Muscle layer of duodenum (tissue), 2 donors: Measurements from ENCODE around the gene PYGM.
A peak's percentile ranks its signal among the peaks of the same experiment; 100 is the strongest.

Experiments
- H3K27ac ChIP-seq: one replicate; pipeline ENCODE4 v1.7.0; 2013; ENCODE audit warnings: mild to moderate bottlenecking, low read length
- H3K27me3 ChIP-seq: one replicate; pipeline ENCODE4 v1.7.0; 2013; ENCODE audit warnings: low read depth, mild to moderate bottlenecking, control low read depth, low read length
- H3K36me3 ChIP-seq, 2 donors: one replicate each; pipeline ENCODE4 v1.7.0; 2013; ENCODE audit warnings: low read length in 2 of 2, control low read depth in 1 of 2, mild to moderate bottlenecking in 1 of 2; ENCODE audit not compliant: insufficient read depth in 2 of 2, control insufficient read depth in 1 of 2
- H3K4me1 ChIP-seq, 2 donors: one replicate each; pipeline ENCODE4 v1.7.0; 2013; ENCODE audit warnings: low read length in 2 of 2, mild to moderate bottlenecking in 2 of 2, control low read depth in 1 of 2, moderate library complexity in 1 of 2; ENCODE audit not compliant: insufficient read depth in 2 of 2, control insufficient read depth in 1 of 2
- H3K4me3 ChIP-seq, 2 donors: one replicate each; pipeline ENCODE4 v1.7.0; 2013; ENCODE audit warnings: low read length in 2 of 2, low read depth in 1 of 2, mild to moderate bottlenecking in 1 of 2
- H3K9me3 ChIP-seq, 2 donors: one replicate each; pipeline ENCODE4 v1.7.0; 2013; ENCODE audit warnings: low read length in 2 of 2, control low read depth in 1 of 2, mild to moderate bottlenecking in 1 of 2; ENCODE audit not compliant: control insufficient read depth in 1 of 2
- donor health status: healthy.

The PYGM gene

GRCh38 chr11:64759722-64760719, at the start of gene PYGM:
PYGM (minus strand) TSS chr11:64759974; CDS start chr11:64759898, 76 bp downstream.
- Histone ChIP-seq H3K4me1 (peaks cover 30 to 60% of the 10 kb centered on the region in 2 donors), H3K27ac (no peak within 1 kb of the TSS)

GRCh38 chr11:64805481-64805880, 45.7 kb upstream of the PYGM start:
- Histone ChIP-seq H3K4me1 (peaks cover 10 to 40% of the 10 kb centered on the region in 2 donors), H3K27ac (no peak overlapping the region), H3K4me3 (no peak overlapping the region), H3K9me3 (no peaks in the 10 kb centered on the region), H3K27me3 (no peaks in the 10 kb centered on the region), H3K36me3 (peaks cover 2 to 27% of the 10 kb centered on the region in 2 donors)

More at GRCh38 chr11:64759722-64760719, at the start of gene PYGM:
- Histone ChIP-seq H3K9me3 (no peaks in the 10 kb centered on the region), H3K4me3 (peak within 1 kb of the TSS; percentile 33 to 52), H3K36me3 (peaks cover 22 to 27% of the 10 kb centered on the region in 2 donors), H3K27me3 (no peaks in the 10 kb centered on the region)

- peaks cover 2 to 27% of the 10 kb centered on the region in 2 donors for H3K36me3 ChIP-seq
- H3K4me1 ChIP-seq, result peaks cover 10 to 37% of the 10 kb centered on the region in 2 donors
- no peaks in the 10 kb centered on the region for H3K27me3 ChIP-seq
- no peak overlapping the region for H3K4me3 ChIP-seq
- peak overlapping the region; percentile 64 for H3K27ac ChIP-seq
- H3K9me3 ChIP-seq, result no peaks in the 10 kb centered on the region
Measured at GRCh38 chr11:64804346-64805210, 44.8 kb upstream of the PYGM start.

- Histone ChIP-seq H3K27me3 (no peaks in the 10 kb centered on the region), H3K9me3 (no peaks in the 10 kb centered on the region), H3K36me3 (peaks cover 2 to 28% of the 10 kb centered on the region in 2 donors), H3K27ac (peak overlapping the region; percentile 64), H3K4me3 (peak overlapping the region; percentile 68 to 76), H3K4me1 (peaks cover 5 to 30% of the 10 kb centered on the region in 2 donors)
Measured at GRCh38 chr11:64803846-64804345, 44.1 kb upstream of the PYGM start.

- H3K27me3 ChIP-seq, result no peaks in the 10 kb centered on the region
- peaks cover 2 to 31% of the 10 kb centered on the region in 2 donors for H3K36me3 ChIP-seq
- peak within 1 kb of the TSS; percentile 70 to 76 for H3K4me3 ChIP-seq
- H3K9me3 ChIP-seq, result no peaks in the 10 kb centered on the region
- H3K4me1 ChIP-seq, result peaks cover 5 to 30% of the 10 kb centered on the region in 2 donors
- H3K27ac ChIP-seq, result peak within 1 kb of the TSS; percentile 64
Measured at GRCh38 chr11:64803158-64803845, 43.5 kb upstream of the PYGM start, which contains the start of gene MAP4K2. MAP4K2 (minus strand) TSS chr11:64803214; CDS start chr11:64803149, 65 bp downstream.

- Histone ChIP-seq H3K36me3 (peaks cover 2 to 29% of the 10 kb centered on the region in 2 donors), H3K4me1 (peaks cover 5 to 27% of the 10 kb centered on the region in 2 donors), H3K4me3 (peak overlapping the region; percentile 37 to 70), H3K9me3 (no peaks in the 10 kb centered on the region), H3K27ac (no peak overlapping the region), H3K27me3 (no peaks in the 10 kb centered on the region)
Measured at GRCh38 chr11:64802370-64803157, 42.8 kb upstream of the PYGM start.

- H3K36me3 ChIP-seq, result peaks cover 2 to 29% of the 10 kb centered on the region in 2 donors
- peaks cover 5 to 27% of the 10 kb centered on the region in 2 donors for H3K4me1 ChIP-seq
- H3K9me3 ChIP-seq, result no peaks in the 10 kb centered on the region
- no peak overlapping the region for H3K27ac ChIP-seq
- H3K4me3 ChIP-seq, result peak overlapping the region; percentile 37 to 70
- H3K27me3 ChIP-seq, result no peaks in the 10 kb centered on the region
Measured at GRCh38 chr11:64801561-64802369, 42.0 kb upstream of the PYGM start.

GRCh38 chr11:64801158-64801464, 41.3 kb upstream of the PYGM start:
- H3K9me3 ChIP-seq, result no peaks in the 10 kb centered on the region
- no peak overlapping the region for H3K27ac ChIP-seq
- no peaks in the 10 kb centered on the region for H3K27me3 ChIP-seq
- peaks cover 2 to 34% of the 10 kb centered on the region in 2 donors for H3K36me3 ChIP-seq
- no peak overlapping the region for H3K4me3 ChIP-seq
- H3K4me1 ChIP-seq, result peaks cover 5 to 27% of the 10 kb centered on the region in 2 donors

DNA sequence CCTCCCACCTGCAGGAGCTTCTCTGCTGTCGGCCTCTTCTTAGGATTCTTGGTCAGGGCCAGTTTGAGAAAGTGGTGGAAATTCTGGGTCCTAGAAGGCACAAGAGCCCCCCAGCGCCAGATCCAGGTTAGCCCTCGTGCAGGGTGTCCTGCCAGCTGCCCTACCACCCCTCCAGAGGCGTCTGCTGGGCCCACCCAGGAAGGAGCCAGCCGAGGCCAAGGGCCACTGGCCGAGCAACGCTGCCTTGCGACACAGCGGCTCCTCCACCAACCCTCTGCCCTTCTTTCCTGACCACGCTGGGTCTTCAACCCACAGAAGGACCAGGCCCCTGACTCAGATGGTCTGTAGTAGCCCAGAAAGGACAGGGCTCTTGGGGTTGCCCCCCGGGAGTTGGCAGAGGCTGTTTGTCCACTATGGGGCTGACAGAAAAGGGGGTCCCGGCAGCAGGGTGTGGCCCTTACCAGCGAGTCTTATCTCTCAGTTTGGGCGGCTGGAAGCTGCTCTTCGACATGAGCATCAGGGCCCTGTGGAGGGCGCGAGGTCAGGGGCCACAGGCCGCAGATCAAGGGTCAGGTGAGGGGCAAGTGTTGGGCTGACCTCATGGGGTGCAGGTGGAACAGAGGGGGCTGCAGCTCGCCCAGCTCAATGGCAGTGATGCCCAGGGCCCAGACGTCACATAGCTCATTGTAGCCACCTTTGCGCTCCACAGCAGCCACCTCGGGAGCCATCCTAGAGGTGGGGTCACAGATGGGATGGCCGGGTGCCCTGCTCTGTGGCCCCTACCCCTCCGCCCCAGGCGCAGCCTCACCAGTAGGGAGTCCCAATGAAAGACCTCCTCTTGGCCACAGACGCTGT, 40.8 kb upstream of the PYGM start:
- Histone ChIP-seq H3K27ac (no peak overlapping the region), H3K4me1 (peaks cover 5 to 27% of the 10 kb centered on the region in 2 donors), H3K27me3 (no peaks in the 10 kb centered on the region), H3K4me3 (no peak overlapping the region), H3K36me3 (peaks cover 2 to 38% of the 10 kb centered on the region in 2 donors), H3K9me3 (no peaks in the 10 kb centered on the region)
